HEK293 (cell line): Measurements from ENCODE around the gene PDE2A.
A peak's percentile ranks its signal among the peaks of the same experiment; 100 is the strongest.

Experiments
- CTCF ChIA-PET: fragments of 350-600 bp; formaldehyde crosslinking; extraction: SDS; loops from one replicate; lab custom pipeline; 2021; ENCODE audit warnings: antibody characterized with exemption; lab: Yijun Ruan, JAX
- POLR2A ChIA-PET: fragments of 300-600 bp; formaldehyde crosslinking; extraction: SDS; loops from one replicate; lab custom pipeline; 2020; ENCODE audit warnings: antibody characterized with exemption, inconsistent platforms; lab: Yijun Ruan, JAX
- H3K27ac ChIP-seq: fragments of 200-500 bp; sonication (Bioruptor generic); 2 replicates; pipeline ENCODE4 v1.5.1; 2014; ENCODE audit warnings: low read depth, low read length, control low read depth, inconsistent platforms; ENCODE audit errors: extremely low read depth
- H3K36me3 ChIP-seq, 2 experiments: fragments of 200-500 bp in 1 of 2; sonication (Bioruptor generic) in 1 of 2; 1 replicate in 1 of 2; 2 replicates in 1 of 2; pipeline ENCODE4 v1.5.1; 2014 to 2017; ENCODE audit warnings: inconsistent platforms in 2 of 2, low read length in 2 of 2; ENCODE audit not compliant: control insufficient read depth in 2 of 2, insufficient read depth in 1 of 2
- H3K4me1 ChIP-seq: fragments of 200-500 bp; sonication (Bioruptor generic); 2 replicates; pipeline ENCODE4 v1.5.1; 2014; ENCODE audit warnings: mild to moderate bottlenecking, low read length, inconsistent platforms; ENCODE audit not compliant: control insufficient read depth, insufficient read depth
- H3K4me3 ChIP-seq: 2 replicates; pipeline ENCODE4 v1.5.1; 2011; ENCODE audit warnings: low read depth, mild to moderate bottlenecking, control low read depth, low read length, moderate library complexity
- H3K9me3 ChIP-seq: fragments of 200-500 bp; sonication (Bioruptor generic); 2 replicates; pipeline ENCODE4 v1.5.1; 2014; ENCODE audit warnings: low read depth, low read length, inconsistent platforms; ENCODE audit not compliant: control insufficient read depth, insufficient read depth
- EGR2 ChIP-seq: fragments of 450-650 bp; formaldehyde crosslinking; IDR thresholded peaks from 2 replicates; pipeline ENCODE4 v1.5.1; 2016; ENCODE audit warnings: low read depth, missing biosample characterization, missing genetic modification characterization
- HOXA7 ChIP-seq: sonication (generic); formaldehyde crosslinking; IDR thresholded peaks from 2 replicates; pipeline ENCODE4 v1.8.1; 2022; ENCODE audit warnings: missing genetic modification reagents, borderline replicate concordance
- SCRT2 ChIP-seq: fragments of 450-650 bp; formaldehyde crosslinking; IDR thresholded peaks from 2 replicates; pipeline ENCODE4 v1.5.1; 2016; ENCODE audit warnings: missing biosample characterization, missing genetic modification characterization
- SETDB1 ChIP-seq: IDR thresholded peaks from one replicate; pipeline ENCODE4 v1.6.1; 2017; ENCODE audit warnings: mild to moderate bottlenecking, low read length, moderate library complexity, mixed read lengths; ENCODE audit not compliant: insufficient read length
- SP2 ChIP-seq: fragments of 450-650 bp; formaldehyde crosslinking; IDR thresholded peaks from 2 replicates; pipeline ENCODE4 v1.5.1; 2016; ENCODE audit warnings: missing biosample characterization, missing genetic modification characterization
- YY2 ChIP-seq: fragments of 450-650 bp; formaldehyde crosslinking; IDR thresholded peaks from 2 replicates; pipeline ENCODE4 v1.5.1; 2016; ENCODE audit warnings: missing biosample characterization, missing genetic modification characterization
- ZBTB1 ChIP-seq: fragments of 450-650 bp; formaldehyde crosslinking; IDR thresholded peaks from 2 replicates; pipeline ENCODE4 v1.5.1; 2016; ENCODE audit warnings: missing biosample characterization, missing genetic modification characterization
- ZBTB11 ChIP-seq: fragments of 450-650 bp; formaldehyde crosslinking; conservative IDR thresholded peaks from 2 replicates; pipeline ENCODE4 v1.5.1; 2016; ENCODE audit warnings: low read depth, missing biosample characterization, missing genetic modification characterization
- ZFHX2 ChIP-seq: fragments of 450-650 bp; formaldehyde crosslinking; conservative IDR thresholded peaks from 2 replicates; pipeline ENCODE4 v1.5.1; 2016; ENCODE audit warnings: missing biosample characterization, missing genetic modification characterization
- ZFP69B ChIP-seq: fragments of 450-650 bp; formaldehyde crosslinking; IDR thresholded peaks from 2 replicates; pipeline ENCODE4 v1.5.1; 2016; ENCODE audit warnings: missing biosample characterization, missing genetic modification characterization
- ZIC2 ChIP-seq: fragments of 450-650 bp; formaldehyde crosslinking; IDR thresholded peaks from 2 replicates; pipeline ENCODE4 v1.5.1; 2016; ENCODE audit warnings: missing biosample characterization, missing genetic modification characterization
- ZNF157 ChIP-seq: fragments of 450-650 bp; formaldehyde crosslinking; IDR thresholded peaks from 2 replicates; pipeline ENCODE4 v1.5.1; 2016; ENCODE audit warnings: missing biosample characterization, missing genetic modification characterization
- ZNF221 ChIP-seq: fragments of 450-650 bp; formaldehyde crosslinking; IDR thresholded peaks from 2 replicates; pipeline ENCODE4 v1.5.1; 2017; ENCODE audit warnings: missing biosample characterization, missing genetic modification characterization, borderline replicate concordance
- ZNF423 ChIP-seq: fragments of 450-650 bp; formaldehyde crosslinking; IDR thresholded peaks from 2 replicates; pipeline ENCODE4 v1.5.1; 2016; ENCODE audit warnings: missing biosample characterization, missing genetic modification characterization
- ZNF513 ChIP-seq: fragments of 450-650 bp; IDR thresholded peaks from 2 replicates; pipeline ENCODE4 v1.5.1; 2018; ENCODE audit warnings: missing biosample characterization, missing genetic modification characterization
- ZNF548 ChIP-seq: fragments of 450-650 bp; formaldehyde crosslinking; IDR thresholded peaks from 2 replicates; pipeline ENCODE4 v1.5.1; 2016; ENCODE audit warnings: missing biosample characterization, missing genetic modification characterization
- ZNF549 ChIP-seq: fragments of 450-650 bp; IDR thresholded peaks from 2 replicates; pipeline ENCODE4 v1.5.1; 2018; ENCODE audit warnings: missing biosample characterization, missing genetic modification characterization, mild to moderate bottlenecking, inconsistent platforms, moderate library complexity
- ZNF596 ChIP-seq: fragments of 450-650 bp; IDR thresholded peaks from 2 replicates; pipeline ENCODE4 v1.5.0; 2018; ENCODE audit warnings: missing biosample characterization, mild to moderate bottlenecking, missing genetic modification characterization, moderate library complexity
- ZNF610 ChIP-seq: fragments of 450-650 bp; formaldehyde crosslinking; IDR thresholded peaks from 2 replicates; pipeline ENCODE4 v1.5.1; 2016; ENCODE audit warnings: missing biosample characterization, missing genetic modification characterization, borderline replicate concordance
- ZNF621 ChIP-seq: fragments of 450-650 bp; formaldehyde crosslinking; IDR thresholded peaks from 2 replicates; pipeline ENCODE4 v1.5.1; 2017; ENCODE audit warnings: missing biosample characterization, missing genetic modification characterization
- ZNF707 ChIP-seq: fragments of 450-650 bp; formaldehyde crosslinking; IDR thresholded peaks from 2 replicates; pipeline ENCODE4 v1.5.1; 2016; ENCODE audit warnings: missing biosample characterization, missing genetic modification characterization

The PDE2A gene

DNA sequence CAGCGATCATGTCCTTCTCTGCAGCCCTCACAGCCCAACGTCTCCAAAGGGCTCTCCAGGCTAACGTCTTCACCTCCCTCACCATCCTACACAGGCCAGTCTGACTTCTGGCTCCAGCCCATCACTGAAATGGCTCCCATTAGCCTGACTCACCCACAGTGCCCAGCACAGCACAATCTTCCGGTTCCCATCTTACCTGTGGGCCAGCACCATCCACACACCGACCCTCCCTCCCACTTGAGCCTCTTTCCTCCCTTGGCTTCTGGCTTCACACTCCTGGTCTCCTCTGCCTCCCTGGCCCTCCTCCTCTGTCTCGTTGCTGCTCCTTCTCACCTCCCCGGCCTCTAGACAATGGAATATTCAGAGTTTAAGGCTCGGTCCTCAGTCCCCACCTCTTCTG, 51.2 kb downstream of the PDE2A start:
- CTCF ChIA-PET = interaction anchor here (0.7 kb wide), 1 partner anchor 34 kb away, joined by 3 read pairs; no protein-coding TSS in a partner anchor
- no peak overlapping the region for H3K4me3 ChIP-seq
- H3K4me1 ChIP-seq = no peaks in the 10 kb centered on the region
- H3K9me3 ChIP-seq = no peaks in the 10 kb centered on the region
- POLR2A ChIA-PET = no interaction called here
- H3K36me3 ChIP-seq = no peaks in the 10 kb centered on the region
- H3K27ac ChIP-seq = no peak overlapping the region
- TF ChIP-seq ZNF423 (tag by site-specific recombination) (no peak), EGR2 (tag by site-specific recombination) (peak; percentile 61; the same call in 1 of the 2 replicates), ZNF157 (tag by site-specific recombination) (no peak), HOXA7 (CRISPR knock-in tag) (no peak), ZFHX2 (tag by site-specific recombination) (peak; percentile 52; the same call in 1 of the 2 replicates), ZNF621 (tag by site-specific recombination) (no peak), SETDB1 (no peak), ZNF548 (tag by site-specific recombination) (no peak), ZNF513 (tag by site-specific recombination) (no peak)

GRCh38 chr11:72621008-72621610, 53.1 kb downstream of the PDE2A start:
- CTCF ChIA-PET = interaction anchor here (1.0 to 1.3 kb wide), 5 partner anchors 9 to 150 kb away, joined by 3 to 5 read pairs (median 3); no protein-coding TSS in a partner anchor
- Histone ChIP-seq H3K36me3 (no peaks in the 10 kb centered on the region), H3K9me3 (no peaks in the 10 kb centered on the region), H3K27ac (no peak overlapping the region), H3K4me1 (no peaks in the 10 kb centered on the region), H3K4me3 (no peak overlapping the region)
- POLR2A ChIA-PET = no interaction called here
- 0 out of 2 replicates have a peak, but pooled peaks have one; percentile 21 for TF ChIP-seq SCRT2
- no peak for TF ChIP-seq ZNF221 (tag by site-specific recombination)
- TF ChIP-seq ZBTB1 (tag by site-specific recombination) = no peak

DNA sequence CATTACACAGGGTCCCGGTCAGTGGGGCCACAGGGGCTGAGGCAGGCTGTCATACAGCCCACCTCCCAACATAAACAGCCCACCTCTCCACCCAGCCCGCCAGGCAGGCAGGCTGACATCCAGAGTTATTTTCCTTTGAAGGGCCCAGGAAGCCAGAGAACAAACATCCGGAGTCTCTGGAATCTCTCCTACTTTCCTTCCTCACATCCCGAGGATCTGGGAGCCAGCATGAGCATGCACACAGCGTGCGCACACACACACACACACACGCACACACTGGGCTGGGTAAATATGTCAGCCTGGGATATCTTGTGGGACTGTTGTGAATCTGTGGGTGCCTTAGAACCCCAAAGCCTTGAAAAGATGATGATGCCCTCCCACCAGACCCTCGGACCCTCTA, 55.4 kb downstream of the PDE2A start:
- ChIA-PET POLR2A (no interaction called here), CTCF (no interaction called here)
- Histone ChIP-seq H3K27ac (no peak overlapping the region), H3K36me3 (no peaks in the 10 kb centered on the region), H3K9me3 (no peaks in the 10 kb centered on the region), H3K4me3 (no peak overlapping the region), H3K4me1 (no peaks in the 10 kb centered on the region)
- TF ChIP-seq ZBTB11 (tag by site-specific recombination) = no peak
- TF ChIP-seq ZNF610 (tag by site-specific recombination) = no peak
- TF ChIP-seq ZNF549 (tag by site-specific recombination) = no peak
- TF ChIP-seq SP2 (tag by site-specific recombination) = no peak
- no peak for TF ChIP-seq YY2 (tag by site-specific recombination)
- no peak for TF ChIP-seq SETDB1
- no peak for TF ChIP-seq ZNF707 (tag by site-specific recombination)
- TF ChIP-seq ZFP69B (tag by site-specific recombination) = no peak
- no peak for TF ChIP-seq ZIC2 (tag by site-specific recombination)
- no peak for TF ChIP-seq ZNF596 (tag by site-specific recombination)
- TF ChIP-seq, all 188 proteins: peak for 0
